ENCODE results near the gene AUH. TPM values are rescaled to one million over a fixed set of nuclear protein-coding genes. Genes with fewer than 3 reads are reported as not detected.

Gene AUH
- polyA plus RNA-seq, 3 donors, result 31.6 to 44.3 (median 43.4) TPM

DNA sequence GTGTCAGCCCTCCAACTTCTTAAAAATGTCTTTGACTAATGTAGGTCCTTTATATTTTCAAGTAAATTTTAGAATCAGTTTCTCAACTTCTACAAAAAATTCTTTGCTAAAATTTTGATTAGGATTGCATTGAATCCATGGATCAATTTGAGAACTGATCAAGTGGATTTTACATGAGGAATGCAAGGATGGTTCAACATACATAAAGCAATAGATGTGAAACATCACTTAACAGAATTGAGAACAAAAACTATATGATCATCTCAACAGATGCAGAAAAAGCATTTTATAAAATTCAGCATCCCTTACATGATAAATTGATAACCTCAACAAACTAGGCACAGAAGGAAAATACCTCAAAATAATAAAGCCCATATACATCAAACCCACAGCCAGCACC is 190.8 kb downstream of the AUH start:
- DNase-seq (ENCODE audit: extremely low read depth in 1 of 11, low read depth in 9 of 11, low spot score in 4 of 11), result no peak

DNA sequence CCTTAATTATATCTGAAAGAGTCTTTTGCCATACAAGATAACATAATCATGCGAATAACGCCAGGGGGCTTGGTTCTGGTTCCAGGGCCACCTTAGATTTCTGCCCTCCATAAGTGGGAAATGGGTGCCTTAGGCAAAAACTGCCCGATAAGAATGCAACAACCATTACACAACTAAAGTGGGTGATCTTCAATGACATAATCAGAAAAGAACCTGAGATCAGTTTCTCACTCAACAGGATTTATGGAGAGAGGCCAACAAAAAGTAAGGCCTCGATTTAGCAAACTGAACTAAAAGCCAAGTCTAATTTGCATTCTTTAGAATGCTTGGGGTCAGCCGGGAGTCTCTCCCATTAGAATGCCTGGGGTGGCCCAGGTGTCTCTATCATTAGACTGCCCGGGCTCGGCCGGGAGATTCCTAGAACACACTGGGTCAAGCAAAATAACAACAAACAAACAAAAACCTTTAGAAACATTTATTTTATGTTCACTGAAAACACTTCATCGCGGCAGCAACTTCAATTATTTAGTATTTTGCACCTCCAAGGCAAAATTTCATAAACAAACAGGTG is 194.8 kb downstream of the AUH start:
- no peak for DNase-seq (ENCODE audit: extremely low read depth in 1 of 11, low read depth in 9 of 11, low spot score in 4 of 11)

DNA sequence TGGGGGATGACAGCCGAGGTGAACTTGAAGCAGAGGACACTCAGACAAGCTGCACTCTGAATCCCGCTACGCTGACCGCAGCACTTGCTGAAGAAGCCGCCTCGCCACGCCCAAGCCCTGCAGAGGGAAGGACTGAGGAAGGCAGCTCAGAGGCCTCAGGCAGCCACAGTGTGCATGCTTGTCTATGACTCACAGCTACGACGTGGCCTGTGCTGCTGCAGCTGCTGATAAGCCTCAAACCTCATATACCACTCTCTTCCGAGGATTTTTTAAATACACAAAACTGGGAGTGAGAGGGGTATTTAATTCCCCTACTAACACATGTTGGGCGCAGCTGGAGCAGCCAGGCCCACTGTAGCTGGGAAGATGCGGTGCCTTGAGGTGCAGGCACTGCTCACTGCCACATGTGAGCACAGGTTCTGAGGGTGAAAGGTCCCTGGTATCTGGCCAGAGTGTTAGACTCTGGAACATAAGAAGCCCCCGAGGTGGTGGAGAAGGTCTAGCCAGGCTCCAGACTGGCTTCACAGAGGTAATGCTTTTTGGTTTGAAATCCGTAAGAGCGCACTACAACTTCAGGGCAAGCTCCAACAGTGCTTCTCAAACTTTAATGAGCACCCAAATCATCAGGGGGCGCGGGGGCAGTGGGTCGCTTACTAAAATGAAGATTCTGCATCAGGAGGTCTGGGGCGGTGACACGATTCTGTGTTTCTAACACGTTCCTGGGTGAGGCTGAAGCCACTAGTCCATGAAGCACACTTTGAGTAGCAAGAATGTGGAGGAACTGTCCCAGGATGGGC is 196.8 kb downstream of the AUH start:
- DNase-seq (ENCODE audit: extremely low read depth in 1 of 11, low read depth in 9 of 11, low spot score in 4 of 11), result no peak

Other genes with a start within 250 kb of the AUH start
- 10 to 100 TPM; 32.4 to 43.1 (median 32.8) TPM for gene NFIL3, start 61.9 kb upstream of the AUH start, polyA plus RNA-seq (ENCODE audit: insufficient read length in 3 of 3)

Data from renal cortex interstitium (tissue), 11 donors.